HL-60 (cell line): Measurements from ENCODE around the gene LIM2.

Experiments
- POLR2AphosphoS5 ChIP-seq: IDR thresholded peaks from 2 replicates; pipeline ENCODE4 v1.6.1; 2012; ENCODE audit warnings: low read depth
- TF ChIP-seq, protein P1 (sequence below): IDR thresholded peaks from one replicate; pipeline ENCODE4 v1.5.1; 2011; ENCODE audit warnings: low read length, control low read depth, inconsistent platforms; ENCODE audit not compliant: insufficient read depth
- TF ChIP-seq, protein P2 (sequence below): IDR thresholded peaks from 2 replicates; pipeline ENCODE4 v1.6.1; 2012; ENCODE audit warnings: low read depth; ENCODE audit not compliant: insufficient replicate concordance

DNA sequence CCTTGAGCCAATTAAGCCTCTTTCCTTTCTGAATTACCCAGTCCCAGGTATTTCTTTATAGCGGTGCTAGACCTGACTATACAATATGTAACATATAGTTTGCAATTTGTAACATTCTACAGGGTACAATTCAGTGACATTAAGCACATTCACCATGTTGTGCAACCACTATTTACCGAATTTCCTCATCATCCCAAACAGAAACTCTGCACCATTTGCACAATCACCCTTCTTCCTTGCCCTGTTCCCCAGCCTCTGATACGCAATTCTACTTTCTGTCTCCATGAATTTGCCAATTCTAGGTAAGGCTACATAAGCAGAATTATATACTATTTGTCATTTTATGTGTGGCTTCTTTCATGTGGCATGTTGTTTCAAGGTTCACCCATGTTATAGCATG is 43.4 kb upstream of the LIM2 start:
- TF ChIP-seq, protein P1, sequence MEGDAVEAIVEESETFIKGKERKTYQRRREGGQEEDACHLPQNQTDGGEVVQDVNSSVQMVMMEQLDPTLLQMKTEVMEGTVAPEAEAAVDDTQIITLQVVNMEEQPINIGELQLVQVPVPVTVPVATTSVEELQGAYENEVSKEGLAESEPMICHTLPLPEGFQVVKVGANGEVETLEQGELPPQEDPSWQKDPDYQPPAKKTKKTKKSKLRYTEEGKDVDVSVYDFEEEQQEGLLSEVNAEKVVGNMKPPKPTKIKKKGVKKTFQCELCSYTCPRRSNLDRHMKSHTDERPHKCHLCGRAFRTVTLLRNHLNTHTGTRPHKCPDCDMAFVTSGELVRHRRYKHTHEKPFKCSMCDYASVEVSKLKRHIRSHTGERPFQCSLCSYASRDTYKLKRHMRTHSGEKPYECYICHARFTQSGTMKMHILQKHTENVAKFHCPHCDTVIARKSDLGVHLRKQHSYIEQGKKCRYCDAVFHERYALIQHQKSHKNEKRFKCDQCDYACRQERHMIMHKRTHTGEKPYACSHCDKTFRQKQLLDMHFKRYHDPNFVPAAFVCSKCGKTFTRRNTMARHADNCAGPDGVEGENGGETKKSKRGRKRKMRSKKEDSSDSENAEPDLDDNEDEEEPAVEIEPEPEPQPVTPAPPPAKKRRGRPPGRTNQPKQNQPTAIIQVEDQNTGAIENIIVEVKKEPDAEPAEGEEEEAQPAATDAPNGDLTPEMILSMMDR, result no peak
- peak; percentile 61; the same call in 1 of the 2 replicates for TF ChIP-seq POLR2AphosphoS5
- TF ChIP-seq, protein P2, sequence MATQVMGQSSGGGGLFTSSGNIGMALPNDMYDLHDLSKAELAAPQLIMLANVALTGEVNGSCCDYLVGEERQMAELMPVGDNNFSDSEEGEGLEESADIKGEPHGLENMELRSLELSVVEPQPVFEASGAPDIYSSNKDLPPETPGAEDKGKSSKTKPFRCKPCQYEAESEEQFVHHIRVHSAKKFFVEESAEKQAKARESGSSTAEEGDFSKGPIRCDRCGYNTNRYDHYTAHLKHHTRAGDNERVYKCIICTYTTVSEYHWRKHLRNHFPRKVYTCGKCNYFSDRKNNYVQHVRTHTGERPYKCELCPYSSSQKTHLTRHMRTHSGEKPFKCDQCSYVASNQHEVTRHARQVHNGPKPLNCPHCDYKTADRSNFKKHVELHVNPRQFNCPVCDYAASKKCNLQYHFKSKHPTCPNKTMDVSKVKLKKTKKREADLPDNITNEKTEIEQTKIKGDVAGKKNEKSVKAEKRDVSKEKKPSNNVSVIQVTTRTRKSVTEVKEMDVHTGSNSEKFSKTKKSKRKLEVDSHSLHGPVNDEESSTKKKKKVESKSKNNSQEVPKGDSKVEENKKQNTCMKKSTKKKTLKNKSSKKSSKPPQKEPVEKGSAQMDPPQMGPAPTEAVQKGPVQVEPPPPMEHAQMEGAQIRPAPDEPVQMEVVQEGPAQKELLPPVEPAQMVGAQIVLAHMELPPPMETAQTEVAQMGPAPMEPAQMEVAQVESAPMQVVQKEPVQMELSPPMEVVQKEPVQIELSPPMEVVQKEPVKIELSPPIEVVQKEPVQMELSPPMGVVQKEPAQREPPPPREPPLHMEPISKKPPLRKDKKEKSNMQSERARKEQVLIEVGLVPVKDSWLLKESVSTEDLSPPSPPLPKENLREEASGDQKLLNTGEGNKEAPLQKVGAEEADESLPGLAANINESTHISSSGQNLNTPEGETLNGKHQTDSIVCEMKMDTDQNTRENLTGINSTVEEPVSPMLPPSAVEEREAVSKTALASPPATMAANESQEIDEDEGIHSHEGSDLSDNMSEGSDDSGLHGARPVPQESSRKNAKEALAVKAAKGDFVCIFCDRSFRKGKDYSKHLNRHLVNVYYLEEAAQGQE, result no peak
